Lower leg skin (tissue), 3 donors: Measurements from ENCODE around the gene ATP6V0D1.

Source experiments
- CTCF ChIP-seq, 3 donors: fragments of 450-650 bp; IDR thresholded peaks; one replicate each; pipeline ENCODE4 v1.5.1; 2016; ENCODE audit warnings: antibody characterized with exemption in 3 of 3, mild to moderate bottlenecking in 3 of 3, moderate library complexity in 2 of 3
- POLR2A ChIP-seq, 2 donors: fragments of 450-650 bp; IDR thresholded peaks; one replicate each; pipeline ENCODE4 v1.6.1; 2016 to 2017; ENCODE audit warnings: antibody characterized with exemption in 2 of 2, mild to moderate bottlenecking in 1 of 2, moderate library complexity in 1 of 2

GRCh38 chr16:67451061-67451703 is 29.8 kb downstream of the ATP6V0D1 start:
- TF ChIP-seq CTCF (IDR thresholded peaks at IDR 0.05) (no peak), POLR2A (IDR thresholded peaks at IDR 0.05) (no peak)
